NCI-H1930 (cell line): ENCODE measurements around the gene UBE4A.
"Not testable (repeated sequence)": the region's sequence is repeated elsewhere in the genome, so short reads cannot be mapped to it uniquely, and the experiment has no call there.

ENCODE experiments used
- DNase-seq, 2 experiments: peaks; one replicate each; lab custom pipeline; 2025; lab: John Stamatoyannopoulos, UW

Gene UBE4A

GRCh38 chr11:118401151-118401879 is 41.9 kb downstream of the UBE4A start, which contains the start of gene ATP5MG:
Gene ATP5MG (plus strand): TSS chr11:118401606. CDS start chr11:118401666, 60 bp downstream.
- DNase-seq, result peak; percentile 77 to 88

- DNase-seq, result no peak
Measured at GRCh38 chr11:118401880-118402590, 42.6 kb downstream of the UBE4A start.

- DNase-seq, result not testable (repeated sequence)
Measured at GRCh38 chr11:118402594-118402993, 43.2 kb downstream of the UBE4A start.

- DNase-seq, result peak; percentile 33 to 42
Measured at GRCh38 chr11:118406599-118407166, 47.3 kb downstream of the UBE4A start.

GRCh38 chr11:118410055-118410745 is 50.8 kb downstream of the UBE4A start:
- DNase-seq, result no peak

GRCh38 chr11:118411530-118411929 is 52.1 kb downstream of the UBE4A start:
- DNase-seq, result no peak

- no peak for DNase-seq
Measured at GRCh38 chr11:118412921-118413320, 53.5 kb downstream of the UBE4A start.

GRCh38 chr11:118415062-118415738 is 55.8 kb downstream of the UBE4A start:
- DNase-seq, result no peak

GRCh38 chr11:118415739-118416068 is 56.3 kb downstream of the UBE4A start:
- DNase-seq, result no peak

GRCh38 chr11:118416900-118417299 is 57.5 kb downstream of the UBE4A start:
- not testable (repeated sequence) for DNase-seq

- DNase-seq, result no peak
Measured at GRCh38 chr11:118417801-118418200, 58.4 kb downstream of the UBE4A start.

GRCh38 chr11:118418766-118419165 is 59.4 kb downstream of the UBE4A start:
- no peak for DNase-seq

GRCh38 chr11:118427707-118428106 is 68.3 kb downstream of the UBE4A start:
- DNase-seq, result no peak

GRCh38 chr11:118430956-118431355 is 71.6 kb downstream of the UBE4A start:
- no peak for DNase-seq

- DNase-seq, result no peak
Measured at GRCh38 chr11:118434123-118434552, 74.7 kb downstream of the UBE4A start.

GRCh38 chr11:118434553-118435289 is 75.3 kb downstream of the UBE4A start:
- peak in 1 of 2 experiments; percentile 30 for DNase-seq

- peak; percentile 54 to 76 for DNase-seq
Measured at GRCh38 chr11:118435290-118435892, 76.0 kb downstream of the UBE4A start.

GRCh38 chr11:118435893-118436624 is 76.7 kb downstream of the UBE4A start, which contains the start of gene KMT2A:
Gene KMT2A (plus strand): TSS chr11:118436492. CDS start chr11:118436513, 21 bp downstream.
- peak; percentile 94 to 96 for DNase-seq

- no peak for DNase-seq
Measured at GRCh38 chr11:118436639-118437207, 77.3 kb downstream of the UBE4A start.
